Esophagus muscularis mucosa (tissue), 4 donors: ENCODE results near the gene ASIC1.

Experiments used
- CTCF ChIP-seq, 3 experiments: fragments of 200-600 bp in 2 of 3; fragments of 450-650 bp in 1 of 3; sonication (generic) in 2 of 3; IDR thresholded peaks; one replicate each; pipeline ENCODE4 v1.5.1; 2017 to 2019; ENCODE audit warnings: antibody characterized with exemption in 3 of 3, mild to moderate bottlenecking in 2 of 3, moderate library complexity in 1 of 3
- EP300 ChIP-seq: sonication (generic); formaldehyde crosslinking; IDR thresholded peaks from one replicate; pipeline ENCODE4 v1.6.1; 2017; ENCODE audit warnings: antibody characterized with exemption
- POLR2A ChIP-seq: fragments of 450-650 bp; IDR thresholded peaks from one replicate; pipeline ENCODE4 v1.6.1; 2017; ENCODE audit warnings: antibody characterized with exemption, moderate library complexity, mild to moderate bottlenecking, low read depth

DNA sequence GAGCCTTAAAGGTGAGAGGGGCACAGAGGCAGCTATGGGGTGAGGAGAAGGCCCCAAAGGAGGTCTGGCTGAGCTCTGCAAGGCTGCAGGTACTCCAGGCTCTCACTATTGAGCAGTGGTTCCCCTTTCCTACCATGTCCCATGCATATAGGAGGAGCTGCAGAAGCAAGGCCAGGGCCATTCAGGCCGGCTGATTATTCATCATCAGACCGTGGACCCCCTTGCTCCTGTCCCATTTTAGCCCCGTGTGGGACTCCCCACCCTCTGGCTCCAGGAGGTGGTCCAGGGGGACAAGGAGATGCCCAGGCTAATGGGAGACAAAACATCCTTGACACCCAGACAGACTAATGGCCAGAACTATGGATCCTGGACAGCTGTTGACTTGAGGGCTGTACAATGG is 49.5 kb downstream of the ASIC1 start:
- no peak for TF ChIP-seq CTCF (IDR thresholded peaks at IDR 0.05)
- no peak for TF ChIP-seq POLR2A
- no peak for TF ChIP-seq EP300
